Hepatocyte (in vitro differentiated cells): ENCODE data around the gene NHEJ1. TPM values are rescaled to one million over a fixed set of nuclear protein-coding genes. Genes with fewer than 3 reads are reported as not detected.

Source experiments
- DNase-seq: peaks from one replicate; pipeline ENCODE4 v3.0.0-alpha.2; 2016; ENCODE audit warnings: low spot score
- H2AFZ ChIP-seq: fragments of 200-600 bp; sonication (generic); 2 replicates; pipeline ENCODE4 v1.6.0; 2016; ENCODE audit warnings: antibody characterized with exemption, mild to moderate bottlenecking
- H3K27ac ChIP-seq: fragments of 200-600 bp; sonication (generic); 2 replicates; pipeline ENCODE4 v1.5.1; 2016; ENCODE audit warnings: mild to moderate bottlenecking
- H3K27me3 ChIP-seq: fragments of 200-600 bp; sonication (generic); 2 replicates; pipeline ENCODE4 v1.6.1; 2016
- H3K36me3 ChIP-seq: fragments of 200-600 bp; sonication (generic); replicated peaks from 2 replicates; pipeline ENCODE4 v1.5.1; 2016; ENCODE audit warnings: low read depth; ENCODE audit not compliant: insufficient read depth
- H3K4me1 ChIP-seq: fragments of 200-600 bp; sonication (generic); 2 replicates; pipeline ENCODE4 v1.5.1; 2016; ENCODE audit warnings: mild to moderate bottlenecking, moderate library complexity; ENCODE audit not compliant: insufficient read depth
- H3K4me2 ChIP-seq: fragments of 200-600 bp; sonication (generic); 2 replicates; pipeline ENCODE4 v1.6.0; 2016
- H3K4me3 ChIP-seq: fragments of 200-600 bp; sonication (generic); 2 replicates; pipeline ENCODE4 v1.5.1; 2016; ENCODE audit warnings: mild to moderate bottlenecking
- H3K79me2 ChIP-seq: fragments of 200-600 bp; sonication (generic); 2 replicates; pipeline ENCODE4 v1.6.0; 2017; ENCODE audit warnings: mild to moderate bottlenecking
- H3K9me2 ChIP-seq: fragments of 200-600 bp; sonication (generic); replicated peaks from 2 replicates; pipeline ENCODE4 v1.6.0; 2017; ENCODE audit warnings: mild to moderate bottlenecking; ENCODE audit not compliant: insufficient read depth
- H3K9me3 ChIP-seq: fragments of 200-600 bp; sonication (generic); 2 replicates; pipeline ENCODE4 v1.5.1; 2016; ENCODE audit warnings: low read depth, mild to moderate bottlenecking
- H4K20me1 ChIP-seq: fragments of 200-600 bp; sonication (generic); 2 replicates; pipeline ENCODE4 v1.6.0; 2016; ENCODE audit warnings: mild to moderate bottlenecking; ENCODE audit not compliant: insufficient read depth, poor library complexity, severe bottlenecking
- CTCF ChIP-seq: fragments of 200-600 bp; sonication (generic); IDR thresholded peaks from 2 replicates; pipeline ENCODE4 v1.5.1; 2016; ENCODE audit warnings: antibody characterized with exemption, mild to moderate bottlenecking; ENCODE audit not compliant: poor library complexity
- EZH2 ChIP-seq: fragments of 200-600 bp; sonication (generic); IDR thresholded peaks from 2 replicates; pipeline ENCODE4 v1.6.1; 2016; ENCODE audit warnings: antibody characterized with exemption, mild to moderate bottlenecking, borderline replicate concordance
- EZH2phosphoT487 ChIP-seq: fragments of 200-600 bp; sonication (generic); IDR thresholded peaks from one replicate; pipeline ENCODE4 v1.6.1; 2018; ENCODE audit warnings: antibody characterized with exemption, mild to moderate bottlenecking, low read depth, moderate library complexity; ENCODE audit not compliant: unreplicated experiment, severe bottlenecking
- WGBS: methylation state at CpG from one replicate; pipeline ENCODE4 v1.1.6; 2016; ENCODE audit warnings: low lambda C conversion rate; ENCODE audit errors: missing lambda C conversion rate; 5-methylcytosine and 5-hydroxymethylcytosine counted together
- polyA plus RNA-seq: library from polyadenylated mRNA; unstranded; fragments of >200 nt; fragmentation: Nextera tagmentation; extraction: Ambion mirVana; gene quantifications from 2 replicates; pipeline ENCODE4 v1.2.1, GENCODE V29; 2016
- total RNA-seq: library from RNA; depleted of rRNA; stranded (reverse); fragments of >200 nt; gene quantifications from 2 replicates; pipeline ENCODE4 v1.2.3, GENCODE V29; 2014

The NHEJ1 gene
- total and polyA plus RNA-seq, 2 experiments from 2014 or later = 18.1 to 28.2 TPM

- DNase-seq = peak; percentile 69
- H3K79me2 ChIP-seq = no peaks in the 10 kb centered on the region
- H3K4me1 ChIP-seq = peaks cover 6% of the 10 kb centered on the region
- no peaks in the 10 kb centered on the region for H3K9me3 ChIP-seq
- TF ChIP-seq EZH2phosphoT487 (no peak), EZH2 (no peak), CTCF (no peak)
- no peak overlapping the region for H3K4me2 ChIP-seq
- 61% methylated on average over 2 of the region's 2 CpGs for WGBS
- no peak overlapping the region for H3K4me3 ChIP-seq
- H3K27me3 ChIP-seq = peaks cover 36% of the 10 kb centered on the region
- H3K36me3 ChIP-seq = no peaks in the 10 kb centered on the region
- H3K9me2 ChIP-seq = no peaks in the 10 kb centered on the region
- H3K27ac ChIP-seq = peak overlapping the region; percentile 32
- H4K20me1 ChIP-seq = no peaks in the 10 kb centered on the region
- no peak overlapping the region for H2AFZ ChIP-seq
These were observed 117.9 kb downstream of the NHEJ1 start for GRCh38 chr2:219042750-219043149.

GRCh38 chr2:219042157-219042556, 118.5 kb downstream of the NHEJ1 start:
- Histone ChIP-seq H3K79me2 (no peaks in the 10 kb centered on the region), H3K27ac (no peak overlapping the region), H3K4me1 (peaks cover 10% of the 10 kb centered on the region), H3K36me3 (no peaks in the 10 kb centered on the region), H3K9me2 (no peaks in the 10 kb centered on the region), H3K4me2 (no peak overlapping the region), H3K9me3 (no peaks in the 10 kb centered on the region), H3K4me3 (no peak overlapping the region), H3K27me3 (peaks cover 36% of the 10 kb centered on the region), H2AFZ (no peak overlapping the region), H4K20me1 (no peaks in the 10 kb centered on the region)
- no peak for DNase-seq
- TF ChIP-seq CTCF (no peak), EZH2 (no peak), EZH2phosphoT487 (no peak)
- WGBS = 74% methylated on average over 4 of the region's 4 CpGs

- no peaks in the 10 kb centered on the region for H4K20me1 ChIP-seq
- H3K27me3 ChIP-seq = peaks cover 36% of the 10 kb centered on the region
- no peaks in the 10 kb centered on the region for H3K9me2 ChIP-seq
- peak; percentile 53 for DNase-seq
- TF ChIP-seq EZH2phosphoT487 = no peak
- no peak for TF ChIP-seq EZH2
- TF ChIP-seq CTCF = no peak
- peak within 1 kb of the TSS; percentile 13 for H3K4me3 ChIP-seq
- no peaks in the 10 kb centered on the region for H3K9me3 ChIP-seq
- peak within 1 kb of the TSS; percentile 75 for H3K4me2 ChIP-seq
- H2AFZ ChIP-seq = peak within 1 kb of the TSS; percentile 34
- H3K79me2 ChIP-seq = no peaks in the 10 kb centered on the region
- H3K4me1 ChIP-seq = peaks cover 10% of the 10 kb centered on the region
- H3K36me3 ChIP-seq = no peaks in the 10 kb centered on the region
- 2% methylated on average over 21 of the region's 21 CpGs for WGBS
- no peak within 1 kb of the TSS for H3K27ac ChIP-seq
These were observed 119.4 kb downstream of the NHEJ1 start, which contains the start of gene CFAP65 for GRCh38 chr2:219041252-219041651. CFAP65 (minus strand) TSS chr2:219041516; CDS start chr2:219039048, 2,468 bp downstream.

- Histone ChIP-seq H2AFZ (no peak overlapping the region), H3K79me2 (no peaks in the 10 kb centered on the region), H3K36me3 (no peaks in the 10 kb centered on the region), H3K4me3 (no peak overlapping the region), H3K4me1 (peaks cover 10% of the 10 kb centered on the region), H3K27ac (peak overlapping the region; percentile 7), H4K20me1 (no peaks in the 10 kb centered on the region), H3K4me2 (no peak overlapping the region), H3K9me2 (no peaks in the 10 kb centered on the region), H3K9me3 (no peaks in the 10 kb centered on the region), H3K27me3 (peaks cover 33% of the 10 kb centered on the region)
- DNase-seq = no peak
- no peak for TF ChIP-seq CTCF
- no peak for TF ChIP-seq EZH2
- TF ChIP-seq EZH2phosphoT487 = no peak
- WGBS = 47% methylated on average over 1 of the region's 1 CpG
These were observed 122.0 kb downstream of the NHEJ1 start for GRCh38 chr2:219038600-219038999.
